DOHH2 (cell line): ENCODE results near the gene MYCBPAP.

Source experiments
- EZH2phosphoT487 ChIP-seq: fragments of 200-600 bp; sonication (generic); IDR thresholded peaks from 2 replicates; pipeline ENCODE4 v1.6.1; 2017; ENCODE audit warnings: borderline replicate concordance, mild to moderate bottlenecking, antibody characterized with exemption, low read length, moderate library complexity, mixed read lengths
- TF ChIP-seq, protein P1 (sequence below): fragments of 200-600 bp; sonication (generic); IDR thresholded peaks from one replicate; pipeline ENCODE4 v1.5.1; 2014; ENCODE audit warnings: antibody characterized with exemption, mild to moderate bottlenecking, low read depth, low read length; ENCODE audit not compliant: poor library complexity, severe bottlenecking

DNA sequence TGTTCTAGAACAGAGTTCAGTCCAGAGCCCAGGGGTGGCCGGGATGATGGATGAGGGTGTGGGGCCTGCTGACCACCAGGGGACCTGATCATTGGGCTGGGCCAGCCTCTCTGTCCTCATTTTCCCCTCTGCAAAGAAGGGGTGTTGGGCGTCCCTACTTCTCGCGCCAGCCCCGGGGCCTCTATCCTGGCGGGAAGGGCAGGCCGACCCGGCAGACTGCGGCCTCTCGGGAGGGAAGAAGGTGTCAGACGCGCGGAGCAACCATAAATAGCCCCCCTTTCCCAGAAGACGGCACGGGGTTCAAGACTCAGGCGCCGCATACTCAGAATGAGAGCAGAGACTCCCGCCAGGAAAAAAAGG, 50.3 kb downstream of the MYCBPAP start:
- TF ChIP-seq, protein P1, sequence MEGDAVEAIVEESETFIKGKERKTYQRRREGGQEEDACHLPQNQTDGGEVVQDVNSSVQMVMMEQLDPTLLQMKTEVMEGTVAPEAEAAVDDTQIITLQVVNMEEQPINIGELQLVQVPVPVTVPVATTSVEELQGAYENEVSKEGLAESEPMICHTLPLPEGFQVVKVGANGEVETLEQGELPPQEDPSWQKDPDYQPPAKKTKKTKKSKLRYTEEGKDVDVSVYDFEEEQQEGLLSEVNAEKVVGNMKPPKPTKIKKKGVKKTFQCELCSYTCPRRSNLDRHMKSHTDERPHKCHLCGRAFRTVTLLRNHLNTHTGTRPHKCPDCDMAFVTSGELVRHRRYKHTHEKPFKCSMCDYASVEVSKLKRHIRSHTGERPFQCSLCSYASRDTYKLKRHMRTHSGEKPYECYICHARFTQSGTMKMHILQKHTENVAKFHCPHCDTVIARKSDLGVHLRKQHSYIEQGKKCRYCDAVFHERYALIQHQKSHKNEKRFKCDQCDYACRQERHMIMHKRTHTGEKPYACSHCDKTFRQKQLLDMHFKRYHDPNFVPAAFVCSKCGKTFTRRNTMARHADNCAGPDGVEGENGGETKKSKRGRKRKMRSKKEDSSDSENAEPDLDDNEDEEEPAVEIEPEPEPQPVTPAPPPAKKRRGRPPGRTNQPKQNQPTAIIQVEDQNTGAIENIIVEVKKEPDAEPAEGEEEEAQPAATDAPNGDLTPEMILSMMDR: no peak
- no peak for TF ChIP-seq EZH2phosphoT487
